GM10248 (cell line): ENCODE data around the gene SLX9.

Experiments
- CTCF ChIA-PET: fragments of 300-600 bp; sonication (Branson Sonifier 250); formaldehyde crosslinking; extraction: SDS; loops from one replicate; lab custom pipeline; 2021; ENCODE audit warnings: antibody characterized with exemption; lab: Yijun Ruan, JAX
- POLR2A ChIA-PET: fragments of 350-650 bp; sonication (Branson Sonifier 250); formaldehyde crosslinking; extraction: SDS; loops from one replicate; lab custom pipeline; 2020; ENCODE audit warnings: antibody characterized with exemption; lab: Yijun Ruan, JAX
- DNase-seq: peaks from one replicate; pipeline ENCODE4 v3.0.0; 2012; ENCODE audit errors: extremely low spot score
- TF ChIP-seq, protein P1 (sequence below): IDR thresholded peaks from 2 replicates; pipeline ENCODE4 v1.5.1; 2012; ENCODE audit warnings: mild to moderate bottlenecking, low read depth; ENCODE audit errors: extremely low read depth, missing control alignments, control extremely low read depth

SLX9 gene

DNA sequence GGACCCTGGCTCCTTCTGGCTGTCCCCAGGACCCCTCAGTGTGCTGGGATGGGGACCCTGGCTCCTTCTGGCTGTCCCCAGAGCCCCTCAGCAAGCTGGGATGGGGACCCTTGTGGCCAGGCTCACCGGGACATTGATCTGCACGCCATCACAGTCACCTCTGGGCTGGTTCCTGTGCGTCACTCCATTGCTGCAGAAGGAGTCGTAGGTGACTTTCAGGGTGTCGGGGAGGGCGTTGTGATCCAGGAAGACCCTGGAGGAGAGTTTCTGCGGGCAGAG is 46.6 kb upstream of the SLX9 start:
- ChIA-PET CTCF (interaction anchor here (0.7 to 10.9 kb wide), 12 partner anchors 11 to 235 kb away, joined by 3 to 104 read pairs (median 5); partner anchors contain the start of gene PTTG1IP), POLR2A (no interaction called here)
- DNase-seq = no peak
- TF ChIP-seq, protein P1, sequence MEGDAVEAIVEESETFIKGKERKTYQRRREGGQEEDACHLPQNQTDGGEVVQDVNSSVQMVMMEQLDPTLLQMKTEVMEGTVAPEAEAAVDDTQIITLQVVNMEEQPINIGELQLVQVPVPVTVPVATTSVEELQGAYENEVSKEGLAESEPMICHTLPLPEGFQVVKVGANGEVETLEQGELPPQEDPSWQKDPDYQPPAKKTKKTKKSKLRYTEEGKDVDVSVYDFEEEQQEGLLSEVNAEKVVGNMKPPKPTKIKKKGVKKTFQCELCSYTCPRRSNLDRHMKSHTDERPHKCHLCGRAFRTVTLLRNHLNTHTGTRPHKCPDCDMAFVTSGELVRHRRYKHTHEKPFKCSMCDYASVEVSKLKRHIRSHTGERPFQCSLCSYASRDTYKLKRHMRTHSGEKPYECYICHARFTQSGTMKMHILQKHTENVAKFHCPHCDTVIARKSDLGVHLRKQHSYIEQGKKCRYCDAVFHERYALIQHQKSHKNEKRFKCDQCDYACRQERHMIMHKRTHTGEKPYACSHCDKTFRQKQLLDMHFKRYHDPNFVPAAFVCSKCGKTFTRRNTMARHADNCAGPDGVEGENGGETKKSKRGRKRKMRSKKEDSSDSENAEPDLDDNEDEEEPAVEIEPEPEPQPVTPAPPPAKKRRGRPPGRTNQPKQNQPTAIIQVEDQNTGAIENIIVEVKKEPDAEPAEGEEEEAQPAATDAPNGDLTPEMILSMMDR = no peak

DNA sequence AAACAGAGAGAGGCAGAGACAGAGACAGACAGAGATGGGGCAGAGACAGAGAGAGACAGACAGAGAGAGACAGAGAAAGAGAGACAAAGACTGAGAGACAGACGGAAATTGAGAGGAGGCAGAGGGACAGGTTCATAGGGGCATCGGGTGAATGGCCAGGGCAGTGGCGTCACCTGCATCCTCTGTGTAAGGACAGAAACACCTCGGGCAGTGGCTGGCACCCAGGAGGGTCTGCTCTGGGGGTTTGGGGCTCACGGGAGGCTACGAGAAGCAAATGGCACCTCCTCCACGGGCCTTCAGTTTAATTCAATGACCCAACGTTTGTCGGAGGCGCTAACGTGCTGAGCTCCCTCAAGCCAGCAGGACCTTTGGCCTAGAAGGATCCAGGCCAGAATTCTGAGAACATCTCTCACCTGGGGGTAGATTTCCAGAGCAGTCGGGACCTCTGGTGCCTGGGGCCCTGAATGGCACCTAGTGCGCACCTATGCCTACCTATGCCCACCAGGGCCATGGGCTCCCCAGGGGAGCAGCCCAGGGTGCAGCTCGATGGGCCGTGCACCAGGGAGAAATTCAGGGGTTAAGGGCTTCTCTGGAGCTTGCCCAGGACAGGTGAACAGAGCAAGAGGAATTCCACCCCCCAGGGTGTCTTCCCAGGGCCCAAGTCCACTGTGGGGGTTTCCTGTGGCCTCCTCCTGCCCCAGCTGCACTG is 45.7 kb upstream of the SLX9 start:
- CTCF ChIA-PET = interaction anchor here (0.8 to 10.9 kb wide), 16 partner anchors 10 to 244 kb away, joined by 3 to 104 read pairs (median 4); partner anchors contain the start of genes PTTG1IP and SLX9
- TF ChIP-seq, protein P1 = no peak
- POLR2A ChIA-PET = interaction anchor here (0.5 kb wide), 1 partner anchor 34 kb away, joined by 3 read pairs; no protein-coding TSS in a partner anchor
- no peak for DNase-seq

DNA sequence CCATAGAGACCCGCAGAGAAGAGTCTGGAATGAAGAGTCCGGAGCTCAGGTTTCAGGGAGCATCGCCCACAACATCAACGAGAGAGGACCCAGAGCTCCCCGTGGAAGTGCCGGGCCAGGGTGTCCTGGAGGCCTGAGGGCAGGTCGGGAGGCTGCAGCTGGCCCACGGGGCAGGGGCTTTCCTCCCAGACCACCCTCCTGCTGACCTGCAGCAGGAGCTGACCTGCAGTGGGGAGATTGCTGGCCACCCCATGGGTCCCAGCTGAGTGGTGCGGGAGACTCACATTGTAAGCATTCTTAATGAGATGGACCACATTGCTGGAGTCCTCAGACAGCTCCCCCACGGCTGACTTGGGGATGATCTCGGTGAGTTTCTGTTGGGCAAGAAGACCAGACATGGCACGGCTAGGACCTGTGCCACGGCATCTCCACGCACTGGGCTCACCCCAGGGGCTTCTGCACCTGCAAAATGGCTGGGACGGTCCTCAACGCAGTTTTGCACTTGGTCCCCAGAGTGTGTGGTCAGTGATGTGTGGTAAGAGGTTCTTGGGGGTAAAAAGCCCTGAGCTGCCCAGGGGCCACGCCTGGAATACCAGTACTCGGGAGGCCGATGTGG is 45.0 kb upstream of the SLX9 start:
- no peak for DNase-seq
- TF ChIP-seq, protein P1 = no peak
- CTCF ChIA-PET = interaction anchor here (0.8 to 10.9 kb wide), 14 partner anchors 9 to 243 kb away, joined by 3 to 104 read pairs (median 4); partner anchors contain the start of gene SLX9
- POLR2A ChIA-PET = no interaction called here

DNA sequence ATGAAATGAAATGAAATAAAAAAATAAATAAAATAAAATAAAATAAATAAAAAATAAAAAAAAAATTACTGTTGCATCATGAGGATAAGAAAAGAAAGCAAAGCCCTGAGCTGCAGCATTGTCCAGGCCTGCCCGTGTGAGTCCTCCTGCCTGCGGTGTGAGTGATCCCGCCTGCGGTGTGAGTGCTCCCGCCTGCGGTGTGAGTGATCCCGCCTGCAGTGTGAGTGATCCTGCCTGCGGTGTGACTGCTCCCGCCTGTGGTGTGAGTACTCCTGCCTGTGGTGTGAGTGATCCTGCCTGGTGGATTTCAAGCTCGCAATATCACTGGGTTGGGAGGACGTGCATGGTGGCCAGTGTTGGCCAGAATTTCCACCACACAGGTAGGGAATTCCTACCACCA is 44.0 kb upstream of the SLX9 start:
- DNase-seq = no peak
- ChIA-PET CTCF (interaction anchor here (1.4 to 10.9 kb wide), 5 partner anchors 12 to 242 kb away, joined by 3 to 104 read pairs (median 26); no protein-coding TSS in a partner anchor), POLR2A (no interaction called here)
- TF ChIP-seq, protein P1 = no peak

DNA sequence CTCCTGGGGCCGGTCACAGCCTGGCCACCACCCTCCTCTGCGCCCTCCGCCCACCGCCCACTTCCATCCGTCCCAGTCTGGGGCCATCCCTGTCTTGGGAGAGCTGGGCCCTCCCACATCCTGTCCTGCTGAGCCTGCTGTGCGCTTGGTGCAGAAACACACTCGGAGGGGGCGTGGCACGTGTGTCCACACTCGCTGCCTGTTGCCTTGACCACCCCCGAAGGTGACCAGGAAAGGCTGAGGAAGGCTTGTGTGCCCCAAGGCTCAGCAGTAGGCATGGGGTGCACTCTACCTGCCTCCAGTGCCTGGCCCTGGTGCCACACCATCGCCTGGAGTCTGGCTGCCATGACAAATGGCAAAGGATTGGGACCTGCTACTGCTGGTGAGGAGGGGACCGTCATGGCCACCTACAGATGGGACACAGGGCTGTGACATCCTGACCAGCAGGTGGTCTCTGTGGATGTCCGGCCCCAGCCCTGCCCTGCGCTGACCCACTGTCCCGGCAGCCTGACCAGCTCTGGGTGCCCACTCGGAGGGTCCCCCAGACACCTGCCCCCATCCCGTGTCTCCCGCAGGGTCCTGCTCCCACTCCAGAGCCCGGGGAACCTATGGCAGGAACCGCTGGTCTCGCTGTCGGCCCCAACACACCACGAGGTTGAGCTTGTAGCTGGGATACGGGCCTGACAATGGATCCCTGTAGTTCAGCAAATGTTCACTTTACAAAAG is 43.1 kb upstream of the SLX9 start:
- ChIA-PET CTCF (interaction anchor here (0.9 to 10.9 kb wide), 6 partner anchors 14 to 241 kb away, joined by 3 to 104 read pairs (median 6); no protein-coding TSS in a partner anchor), POLR2A (no interaction called here)
- no peak for DNase-seq
- TF ChIP-seq, protein P1 = no peak

DNA sequence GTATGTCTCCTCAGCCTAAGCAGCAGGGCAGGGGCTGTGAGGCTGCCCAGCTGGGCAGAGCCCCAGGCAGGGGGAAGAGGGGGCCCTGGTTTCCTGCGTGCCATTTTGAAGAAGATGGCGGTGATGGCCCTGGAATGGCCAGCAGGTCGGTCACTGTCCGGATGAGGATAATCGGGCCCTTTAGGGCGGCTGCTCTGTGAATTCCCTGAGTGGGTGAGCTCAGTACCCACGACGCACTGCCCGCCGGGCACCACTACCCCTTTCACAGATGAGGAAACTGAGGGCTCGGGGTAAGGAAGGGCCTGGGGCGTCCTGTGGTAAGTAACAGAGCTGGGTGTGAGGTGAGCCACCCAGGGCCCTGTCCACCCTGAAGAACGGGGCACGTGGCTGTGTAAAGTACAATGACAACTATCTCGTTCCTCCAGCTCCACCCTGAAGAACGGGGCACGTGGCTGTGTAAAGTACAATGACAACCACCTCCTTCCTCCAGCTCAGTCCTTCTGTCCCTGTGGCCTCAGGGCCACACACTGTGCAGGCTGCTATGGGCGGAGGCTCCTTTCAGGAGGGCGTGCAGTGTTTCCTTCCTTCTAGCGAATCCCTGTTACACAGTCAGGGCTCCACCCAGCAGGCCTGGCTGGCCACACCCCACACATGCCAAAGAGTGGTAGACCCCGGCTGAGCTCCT is 42.4 kb upstream of the SLX9 start:
- TF ChIP-seq, protein P1 = no peak
- CTCF ChIA-PET = interaction anchor here (0.9 to 6.4 kb wide), 5 partner anchors 10 to 232 kb away, joined by 3 to 46 read pairs (median 5); no protein-coding TSS in a partner anchor
- no peak for DNase-seq
- POLR2A ChIA-PET = no interaction called here
